ENCODE data around the gene DGKI. TPM values are rescaled to one million over a fixed set of nuclear protein-coding genes. Genes with fewer than 3 reads are reported as not detected.

DGKI gene
- total and polyA plus RNA-seq, 4 donors = 0.01 to 0.37 (median 0.31) TPM

- no peak for DNase-seq (ENCODE audit: low spot score)
- Histone ChIP-seq H3K4me3 (ENCODE audit: low read depth in 1 of 3, low read length in 3 of 3) (no peak overlapping the region), H3K27me3 (ENCODE audit: control insufficient read depth in 4 of 4, insufficient read depth in 4 of 4, low read length in 3 of 4) (no peaks in the 10 kb centered on the region), H3K9me3 (ENCODE audit: control insufficient read depth in 4 of 4, low read length in 3 of 4) (no peaks in the 10 kb centered on the region), H3K36me3 (ENCODE audit: control insufficient read depth in 4 of 4, insufficient read depth in 3 of 4, low read depth in 1 of 4, low read length in 3 of 4) (no peaks in the 10 kb centered on the region), H3K9ac (ENCODE audit: low read depth in 1 of 2, low read length in 2 of 2) (no peak overlapping the region), H3K27ac (ENCODE audit: low read depth in 1 of 2, low read length in 2 of 2) (no peak overlapping the region), H3K4me1 (ENCODE audit: control insufficient read depth in 4 of 4, insufficient read depth in 4 of 4, low read length in 3 of 4) (peaks cover 0 to 3% (median 0%) of the 10 kb centered on the region in 4 donors)
- WGBS = 77% methylated on average over 7 of the region's 7 CpGs
- TF ChIP-seq RXRA (IDR thresholded peaks at IDR 0.05) = no peak
- no peak for TF ChIP-seq SP1 (IDR thresholded peaks at IDR 0.05)
- TF ChIP-seq HNF4G (IDR thresholded peaks at IDR 0.05) = no peak
- no peak for TF ChIP-seq YY1 (IDR thresholded peaks at IDR 0.05)
- no peak for TF ChIP-seq ATF3 (IDR thresholded peaks at IDR 0.05)
- no peak for TF ChIP-seq EGR1 (IDR thresholded peaks at IDR 0.05; ENCODE audit: low read depth in 2 of 2)
These were observed 221.6 kb downstream of the DGKI start for GRCh38 chr7:137625197-137625596.

GRCh38 chr7:137619181-137619580 lies 227.6 kb downstream of the DGKI start:
- Histone ChIP-seq H3K9me3 (ENCODE audit: control insufficient read depth in 4 of 4, low read length in 3 of 4) (no peaks in the 10 kb centered on the region), H3K4me3 (ENCODE audit: low read depth in 1 of 3, low read length in 3 of 3) (no peak overlapping the region), H3K9ac (ENCODE audit: low read depth in 1 of 2, low read length in 2 of 2) (no peak overlapping the region), H3K36me3 (ENCODE audit: control insufficient read depth in 4 of 4, insufficient read depth in 3 of 4, low read depth in 1 of 4, low read length in 3 of 4) (no peaks in the 10 kb centered on the region), H3K27me3 (ENCODE audit: control insufficient read depth in 4 of 4, insufficient read depth in 4 of 4, low read length in 3 of 4) (no peaks in the 10 kb centered on the region), H3K27ac (ENCODE audit: low read depth in 1 of 2, low read length in 2 of 2) (no peak overlapping the region), H3K4me1 (ENCODE audit: control insufficient read depth in 4 of 4, insufficient read depth in 4 of 4, low read length in 3 of 4) (no peaks in the 10 kb centered on the region)
- DNase-seq (ENCODE audit: low spot score) = no peak
- 81% methylated on average over 1 of the region's 1 CpG for WGBS
- TF ChIP-seq ATF3 (IDR thresholded peaks at IDR 0.05) (no peak), TAF1 (conservative IDR thresholded peaks at IDR 0.05) (no peak), YY1 (IDR thresholded peaks at IDR 0.05) (no peak), MAX (IDR thresholded peaks at IDR 0.05) (no peak), CTCF (IDR thresholded peaks at IDR 0.05; ENCODE audit: low read depth, low read length, missing input control) (no peak), GABPA (IDR thresholded peaks at IDR 0.05 in 1 of 2, conservative IDR thresholded peaks at IDR 0.05 in 1 of 2) (no peak), FOXA2 (IDR thresholded peaks at IDR 0.05) (no peak), FOXA1 (IDR thresholded peaks at IDR 0.05) (no peak), SP1 (IDR thresholded peaks at IDR 0.05) (no peak), RAD21 (IDR thresholded peaks at IDR 0.05) (no peak), JUND (IDR thresholded peaks at IDR 0.05) (no peak), HNF4G (IDR thresholded peaks at IDR 0.05) (no peak), HNF4A (conservative IDR thresholded peaks at IDR 0.05) (no peak), NR2F2 (IDR thresholded peaks at IDR 0.05) (no peak), RXRA (IDR thresholded peaks at IDR 0.05) (no peak), REST (IDR thresholded peaks at IDR 0.05) (no peak), EGR1 (IDR thresholded peaks at IDR 0.05; ENCODE audit: low read depth in 2 of 2) (no peak), ZBTB33 (IDR thresholded peaks at IDR 0.05) (no peak)
